Measurements from ENCODE around the gene RHOA.

The RHOA gene

DNA sequence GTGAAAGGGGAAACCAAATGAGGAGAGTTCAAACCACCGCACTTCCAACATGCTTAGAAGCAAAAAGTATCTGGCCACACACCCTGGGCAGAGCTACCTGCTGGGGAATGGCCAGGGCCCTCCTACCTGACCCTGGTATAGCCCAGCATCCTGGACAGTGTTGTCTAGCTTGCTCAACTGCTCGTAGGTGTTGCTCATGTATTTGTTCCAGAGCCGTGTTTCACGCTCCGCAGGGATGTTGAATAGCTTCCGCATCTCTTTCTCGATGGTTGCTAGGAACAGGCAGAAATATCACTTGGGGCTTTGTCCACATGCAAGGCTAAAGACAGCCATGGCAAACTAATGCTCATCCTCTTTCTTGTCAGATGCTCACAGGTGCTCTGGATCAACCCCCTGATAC, 87.0 kb downstream of the RHOA start:
- no peak for DNase-seq (ENCODE audit: low read depth in 2 of 2)

DNA sequence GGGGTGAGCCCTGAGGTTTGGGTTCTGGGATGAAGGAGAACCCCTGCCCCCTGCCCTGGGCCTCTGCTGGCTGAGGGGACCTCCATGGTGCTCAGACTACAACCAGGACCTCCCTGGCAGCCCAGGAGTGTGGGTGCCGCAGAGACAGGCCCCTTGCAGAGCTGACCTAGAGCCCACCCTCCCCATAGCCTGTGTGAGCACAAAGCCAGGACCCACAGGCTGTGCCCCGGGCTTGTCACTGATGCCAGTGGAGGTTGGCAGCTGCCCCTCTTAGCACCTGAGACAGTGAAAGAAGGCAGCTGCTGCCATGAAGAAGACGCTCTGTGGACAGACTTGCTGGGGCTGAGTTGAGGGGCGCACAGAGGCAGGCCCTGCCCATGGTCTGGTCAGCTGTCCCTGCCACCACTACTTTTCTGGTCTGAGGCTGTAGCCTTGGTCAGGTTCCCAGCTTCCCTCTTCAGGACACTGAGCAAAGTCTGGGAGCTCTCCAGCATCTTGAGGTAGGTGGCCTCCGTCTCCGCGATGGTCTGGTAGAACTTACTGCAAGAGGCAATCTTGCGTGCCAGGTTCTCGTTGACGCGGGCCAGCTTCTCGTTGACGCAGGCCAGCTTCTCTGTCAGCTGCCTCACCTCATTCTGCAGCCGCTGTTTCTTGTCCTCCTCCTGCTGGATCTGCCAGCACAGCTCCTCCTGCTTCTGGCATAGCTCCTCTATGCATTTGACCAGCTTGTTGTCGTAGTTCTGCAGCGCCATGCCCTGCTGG, 94.9 kb downstream of the RHOA start:
- DNase-seq (ENCODE audit: low read depth in 2 of 2): no peak

DNA sequence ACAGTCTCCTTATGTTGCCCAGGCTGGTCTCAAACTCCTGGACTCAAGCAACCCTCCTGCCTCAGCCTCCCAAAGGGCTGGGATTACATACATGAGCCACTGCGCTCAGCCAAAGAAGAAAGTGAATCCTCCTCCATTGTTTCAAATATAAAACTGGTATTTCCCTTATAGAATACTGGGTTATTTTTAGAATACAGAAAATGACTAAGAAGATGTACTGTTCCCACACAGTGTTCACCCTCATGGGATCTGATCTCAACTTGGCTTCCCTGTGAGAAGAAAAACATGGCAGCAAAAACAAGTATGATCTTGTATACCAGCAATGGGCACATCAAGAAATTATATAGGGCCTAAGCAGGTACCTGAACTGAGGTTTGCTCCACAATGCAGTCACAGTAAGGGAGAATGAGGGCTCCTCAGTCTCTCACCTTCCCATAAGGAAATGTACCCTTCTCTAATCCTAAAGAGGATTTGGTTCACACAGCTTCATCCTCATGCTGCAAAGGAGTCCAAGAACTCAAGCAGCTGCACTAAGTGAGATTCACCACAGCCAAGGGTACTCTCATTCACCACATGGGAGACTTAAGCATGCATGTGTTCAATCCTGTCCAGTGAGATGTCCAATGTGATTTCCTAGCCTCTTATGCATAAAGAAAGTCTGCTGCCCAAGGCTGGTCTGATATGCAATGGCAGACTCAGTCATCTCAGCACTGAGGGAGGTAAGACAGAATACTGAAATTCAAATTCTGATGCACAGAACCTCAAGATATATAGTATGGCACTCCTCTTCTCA, 97.7 kb downstream of the RHOA start:
- DNase-seq (ENCODE audit: low read depth in 2 of 2): no peak

DNA sequence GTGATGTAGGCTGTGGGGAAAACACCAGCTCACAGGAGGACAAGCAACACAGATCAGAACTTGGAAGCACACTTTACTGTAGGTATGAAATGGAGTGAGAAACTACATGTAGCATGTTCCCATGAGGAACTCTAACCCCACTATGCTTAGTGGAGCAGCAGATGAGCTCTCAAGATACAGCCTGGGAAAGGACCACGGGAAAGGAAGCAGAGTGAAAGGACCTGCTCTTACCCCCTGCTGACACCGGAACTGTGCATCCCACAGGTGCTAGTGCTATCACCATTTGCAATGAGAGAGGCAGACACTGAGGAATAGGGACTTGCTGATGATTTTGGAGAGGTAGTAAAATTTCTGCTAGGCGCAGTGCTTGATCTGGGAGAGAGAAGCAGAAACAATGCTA, 100.5 kb downstream of the RHOA start:
- DNase-seq (ENCODE audit: low read depth in 2 of 2): no peak

DNA sequence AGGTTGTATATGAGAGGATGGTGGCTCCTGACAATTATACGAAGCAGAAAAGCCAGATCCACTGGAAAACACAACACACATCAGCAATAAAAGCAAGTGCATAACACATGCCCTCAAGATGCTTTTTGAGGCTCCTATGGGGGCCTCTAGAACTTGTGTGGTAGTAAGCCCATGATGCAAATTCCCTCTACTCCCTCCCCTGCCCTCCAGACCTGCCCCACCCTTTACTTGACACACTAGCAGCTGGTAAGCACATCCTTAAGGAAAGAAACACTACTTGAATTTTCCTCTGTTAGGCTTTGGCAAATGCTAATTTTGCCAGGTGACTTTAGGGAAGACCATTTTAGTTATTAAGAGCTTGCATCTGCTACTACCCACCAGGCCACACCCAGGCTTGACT, 101.1 kb downstream of the RHOA start:
- DNase-seq (ENCODE audit: low read depth in 2 of 2): no peak
